GM12872 (cell line): Measurements from ENCODE around the gene CAPN13.

Experiments used
- CTCF ChIP-seq: IDR thresholded peaks from 3 replicates; pipeline ENCODE4 v1.5.1; 2011; ENCODE audit warnings: low read depth, mild to moderate bottlenecking, low read length, moderate library complexity; ENCODE audit not compliant: insufficient read depth

CAPN13 gene

GRCh38 chr2:30776831-30777635 is 30.2 kb downstream of the CAPN13 start:
- TF ChIP-seq CTCF: no peak

DNA sequence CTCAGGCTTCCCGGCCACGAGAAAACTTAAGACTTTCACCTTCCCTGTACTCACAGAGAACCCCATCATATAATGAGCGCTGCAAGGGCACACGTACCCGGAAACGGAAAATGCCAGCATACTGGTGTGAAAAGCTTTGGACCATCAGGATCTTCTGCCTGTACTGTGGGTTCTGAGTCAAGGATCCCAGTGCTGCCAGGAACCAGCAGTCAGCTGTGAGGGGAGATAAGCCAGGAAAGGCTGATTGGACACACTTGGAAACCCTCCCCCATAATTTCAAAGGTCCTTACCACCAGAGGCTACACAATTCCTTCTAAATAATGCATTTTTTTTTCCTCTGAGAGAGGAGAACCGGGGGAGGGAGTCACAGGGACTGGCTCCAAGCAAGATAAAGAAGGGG is 31.4 kb downstream of the CAPN13 start:
- no peak for TF ChIP-seq CTCF

- TF ChIP-seq CTCF: no peak
These were observed 35.1 kb downstream of the CAPN13 start for GRCh38 chr2:30772021-30772705.

GRCh38 chr2:30770816-30771576 is 36.2 kb downstream of the CAPN13 start:
- no peak for TF ChIP-seq CTCF

- TF ChIP-seq CTCF: no peak
These were observed 37.3 kb downstream of the CAPN13 start for GRCh38 chr2:30769891-30770462.

- no peak for TF ChIP-seq CTCF
These were observed 37.8 kb downstream of the CAPN13 start for GRCh38 chr2:30769481-30769780.
